PFSK-1 (cell line): Measurements from ENCODE around the gene TUBB3.

Source experiments
- FOXP2 ChIP-seq: optimal IDR thresholded peaks from 2 replicates; pipeline ENCODE3; 2011; ENCODE audit warnings: borderline replicate concordance, control low read depth, inconsistent platforms; ENCODE audit not compliant: insufficient read depth; ENCODE audit errors: extremely low read length, extremely low read depth
- POLR2AphosphoS5 ChIP-seq: IDR thresholded peaks from 2 replicates; pipeline ENCODE4 v1.6.1; 2012; ENCODE audit warnings: low read depth, mild to moderate bottlenecking, control low read depth, low read length, moderate library complexity
- REST ChIP-seq, 2 experiments: IDR thresholded peaks; 2 replicates each; pipeline versions ENCODE4 v1.6.1 to v1.8.0; 2011 to 2012; ENCODE audit warnings: low read depth in 2 of 2, low read length in 2 of 2, control low read depth in 1 of 2, inconsistent platforms in 1 of 2, mild to moderate bottlenecking in 1 of 2, moderate library complexity in 1 of 2; ENCODE audit not compliant: insufficient read depth in 1 of 2
- SIN3A ChIP-seq: IDR thresholded peaks from 2 replicates; pipeline ENCODE4 v1.6.1; 2012; ENCODE audit warnings: mild to moderate bottlenecking, low read length, moderate library complexity, borderline replicate concordance; ENCODE audit not compliant: insufficient read depth
- TAF1 ChIP-seq: IDR thresholded peaks from 2 replicates; pipeline ENCODE4 v1.6.1; 2012; ENCODE audit warnings: low read length, control low read depth, borderline replicate concordance; ENCODE audit not compliant: insufficient read depth

The TUBB3 gene

GRCh38 chr16:89892635-89893034 lies 30.5 kb upstream of the TUBB3 start:
- no peak for TF ChIP-seq TAF1
- TF ChIP-seq FOXP2, result no peak
- no peak for TF ChIP-seq POLR2AphosphoS5
- TF ChIP-seq SIN3A, result no peak
- TF ChIP-seq REST (IDR thresholded peaks at IDR 0.05; ENCODE audit: insufficient read depth in 1 of 2, low read depth in 2 of 2, low read length in 2 of 2), result no peak

- TF ChIP-seq REST (IDR thresholded peaks at IDR 0.05; ENCODE audit: insufficient read depth in 1 of 2, low read depth in 2 of 2, low read length in 2 of 2), result no peak
- TF ChIP-seq POLR2AphosphoS5, result no peak
Observed at GRCh38 chr16:89893642-89894548, 29.2 kb upstream of the TUBB3 start.

GRCh38 chr16:89895482-89896250 lies 27.5 kb upstream of the TUBB3 start:
- no peak for TF ChIP-seq REST (IDR thresholded peaks at IDR 0.05; ENCODE audit: insufficient read depth in 1 of 2, low read depth in 2 of 2, low read length in 2 of 2)
- no peak for TF ChIP-seq FOXP2
- no peak for TF ChIP-seq POLR2AphosphoS5
- TF ChIP-seq TAF1, result no peak
- no peak for TF ChIP-seq SIN3A

- no peak for TF ChIP-seq FOXP2
- no peak for TF ChIP-seq REST (IDR thresholded peaks at IDR 0.05; ENCODE audit: insufficient read depth in 1 of 2, low read depth in 2 of 2, low read length in 2 of 2)
- TF ChIP-seq TAF1, result no peak
- no peak for TF ChIP-seq POLR2AphosphoS5
- TF ChIP-seq SIN3A, result no peak
Observed at GRCh38 chr16:89897204-89897603, 25.9 kb upstream of the TUBB3 start.
